Measurements from ENCODE around the gene C12orf60.
"Not testable (repeated sequence)": the region's sequence is repeated elsewhere in the genome, so short reads cannot be mapped to it uniquely, and the experiment has no call there.

GRCh38 chr12:14759711-14760280 lies 43.7 kb upstream of the C12orf60 start:
- not testable (repeated sequence) for TF ChIP-seq HMGXB4 (CRISPR knock-in tag; IDR thresholded peaks at IDR 0.05; ENCODE audit: borderline replicate concordance); CTCF (IDR thresholded peaks at IDR 0.05); EP300 (IDR thresholded peaks at IDR 0.05); KDM1A (IDR thresholded peaks at IDR 0.05; ENCODE audit: low read depth); POLR2A (IDR thresholded peaks at IDR 0.05; ENCODE audit: low read length); CEBPB (IDR thresholded peaks at IDR 0.05); JUN (IDR thresholded peaks at IDR 0.05); RAD21 (conservative IDR thresholded peaks at IDR 0.05 in 1 of 2, IDR thresholded peaks at IDR 0.05 in 1 of 2); BHLHE40 (IDR thresholded peaks at IDR 0.05; ENCODE audit: low read depth, low read length); HDAC2 (IDR thresholded peaks at IDR 0.05); FOSB (CRISPR knock-in tag; IDR thresholded peaks at IDR 0.05); MAFK (IDR thresholded peaks at IDR 0.05; ENCODE audit: partially characterized antibody)
- TF ChIP-seq, protein P1, sequence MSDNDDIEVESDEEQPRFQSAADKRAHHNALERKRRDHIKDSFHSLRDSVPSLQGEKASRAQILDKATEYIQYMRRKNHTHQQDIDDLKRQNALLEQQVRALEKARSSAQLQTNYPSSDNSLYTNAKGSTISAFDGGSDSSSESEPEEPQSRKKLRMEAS (IDR thresholded peaks at IDR 0.05): not testable (repeated sequence)
